SK-N-SH treated with all-trans-retinoic acid at 6 μM for 48 hours (cell line): ENCODE results near the gene RNU2-63P.

Experiments used
- CREB5 ChIP-seq: fragments of 250-450 bp; sonication (Bioruptor Pico); IDR thresholded peaks from 2 replicates; pipeline ENCODE4 v1.5.1; 2020; ENCODE audit warnings: low read depth, mild to moderate bottlenecking, moderate library complexity
- ESRRG ChIP-seq: fragments of 250-450 bp; sonication (Bioruptor Pico); IDR thresholded peaks from 2 replicates; pipeline ENCODE4 v1.6.1; 2021; ENCODE audit warnings: mild to moderate bottlenecking
- RARB ChIP-seq: fragments of 250-450 bp; sonication (Bioruptor Pico); IDR thresholded peaks from 2 replicates; pipeline ENCODE4 v1.8.0; 2021; ENCODE audit warnings: mild to moderate bottlenecking, moderate library complexity
- TOX ChIP-seq: fragments of 250-450 bp; sonication (Bioruptor Pico); IDR thresholded peaks from 2 replicates; pipeline ENCODE4 v1.8.0; 2021; ENCODE audit warnings: mild to moderate bottlenecking, moderate library complexity, borderline replicate concordance
- TSHZ2 ChIP-seq: fragments of 250-450 bp; sonication (Bioruptor Pico); IDR thresholded peaks from 2 replicates; pipeline ENCODE4 v1.5.0; 2020; ENCODE audit warnings: mild to moderate bottlenecking, moderate library complexity
- ZC3H10 ChIP-seq: fragments of 250-450 bp; sonication (Bioruptor Pico); IDR thresholded peaks from 2 replicates; pipeline ENCODE4 v1.5.1; 2021; ENCODE audit warnings: mild to moderate bottlenecking, moderate library complexity
- ZNF565 ChIP-seq: fragments of 450-650 bp; formaldehyde crosslinking; conservative IDR thresholded peaks from 2 replicates; pipeline ENCODE4 v1.5.0; 2020; ENCODE audit warnings: low read depth, mild to moderate bottlenecking, moderate library complexity

GRCh38 chr2:88010136-88010535 lies 6.2 kb downstream of the RNU2-63P start:
- TF ChIP-seq ZC3H10 (CRISPR knock-in tag): no peak
- no peak for TF ChIP-seq CREB5 (CRISPR knock-in tag)
- TF ChIP-seq ESRRG (CRISPR knock-in tag): no peak
- no peak for TF ChIP-seq RARB (CRISPR knock-in tag)
- TF ChIP-seq TSHZ2 (CRISPR knock-in tag): no peak
- TF ChIP-seq TOX: no peak
- no peak for TF ChIP-seq ZNF565 (CRISPR knock-in tag)
